SK-N-SH (cell line): ENCODE results near the gene TBC1D9B. TPM values are rescaled to one million over a fixed set of nuclear protein-coding genes. Genes with fewer than 3 reads are reported as not detected.

Experiments used
- CTCF ChIA-PET: fragments of 300-600, 350-600 bp; formaldehyde crosslinking; extraction: SDS; loops from one replicate; lab custom pipeline; 2021; lab: Yijun Ruan, JAX
- POLR2A ChIA-PET: fragments of 350-600 bp; sonication (Branson Sonifier 250); formaldehyde crosslinking; extraction: SDS; loops from one replicate; lab custom pipeline; 2020; ENCODE audit warnings: antibody characterized with exemption, inconsistent platforms; lab: Yijun Ruan, JAX
- DNase-seq: peaks from one replicate; pipeline ENCODE4 v3.0.0; 2012
- H2AFZ ChIP-seq: fragments of 200-600 bp; sonication (generic); 2 replicates; pipeline ENCODE4 v1.8.1; 2016; ENCODE audit warnings: antibody characterized with exemption, mild to moderate bottlenecking, low read depth
- H3F3A ChIP-seq: fragments of 200-600 bp; sonication (generic); replicated peaks from 2 replicates; pipeline ENCODE3; 2016; ENCODE audit warnings: antibody characterized with exemption, mild to moderate bottlenecking; ENCODE audit not compliant: insufficient read depth
- H3K27ac ChIP-seq, 2 experiments: fragments of 200-500 bp in 1 of 2; fragments of 200-600 bp in 1 of 2; sonication (Bioruptor generic) in 1 of 2; sonication (generic), shearing (Covaris generic) in 1 of 2; 2 replicates each; pipeline versions ENCODE4 v1.5.1 to v1.6.1; 2014 to 2016; ENCODE audit warnings: low read depth in 2 of 2, inconsistent platforms in 1 of 2, low read length in 1 of 2, mild to moderate bottlenecking in 1 of 2, mixed read lengths in 1 of 2
- H3K27me3 ChIP-seq: fragments of 200-600 bp; sonication (generic), shearing (Covaris generic); 2 replicates; pipeline ENCODE4 v1.6.1; 2016; ENCODE audit warnings: mixed run types; ENCODE audit not compliant: insufficient read depth
- H3K36me3 ChIP-seq, 2 experiments: fragments of 200-500 bp in 1 of 2; fragments of 200-600 bp in 1 of 2; sonication (Bioruptor generic) in 1 of 2; sonication (generic) in 1 of 2; replicated peaks in 1 of 2; 2 replicates each; pipeline versions ENCODE3 to v1.5.1; 2014 to 2016; ENCODE audit warnings: low read length in 1 of 2, mild to moderate bottlenecking in 1 of 2; ENCODE audit not compliant: insufficient read depth in 2 of 2, control insufficient read depth in 1 of 2
- H3K4me1 ChIP-seq, 2 experiments: fragments of 200-500 bp in 1 of 2; fragments of 200-600 bp in 1 of 2; sonication (Bioruptor generic) in 1 of 2; sonication (generic), shearing (Covaris generic) in 1 of 2; 2 replicates each; pipeline versions ENCODE4 v1.5.1 to v1.6.1; 2014 to 2016; ENCODE audit warnings: low read depth in 1 of 2, low read length in 1 of 2, mixed run types in 1 of 2; ENCODE audit not compliant: insufficient read depth in 2 of 2, control insufficient read depth in 1 of 2
- H3K4me2 ChIP-seq: fragments of 200-600 bp; sonication (generic), shearing (Covaris generic); 2 replicates; pipeline ENCODE4 v1.6.1; 2017; ENCODE audit warnings: mixed run types
- H3K4me3 ChIP-seq, 2 experiments: fragments of 200-500 bp in 1 of 2; fragments of 200-600 bp in 1 of 2; sonication (Bioruptor generic) in 1 of 2; sonication (generic), shearing (Covaris generic) in 1 of 2; 2 replicates each; pipeline versions ENCODE4 v1.5.1 to v1.8.1; 2014 to 2016; ENCODE audit warnings: low read depth in 2 of 2, inconsistent platforms in 1 of 2, low read length in 1 of 2, mild to moderate bottlenecking in 1 of 2, mixed read lengths in 1 of 2, moderate library complexity in 1 of 2
- H3K79me2 ChIP-seq: fragments of 200-600 bp; sonication (generic); 2 replicates; pipeline ENCODE4 v1.8.1; 2017; ENCODE audit warnings: mild to moderate bottlenecking; ENCODE audit not compliant: insufficient read depth
- H3K9ac ChIP-seq: fragments of 200-600 bp; sonication (generic); 2 replicates; pipeline ENCODE4 v1.6.1; 2017; ENCODE audit warnings: mixed run types
- H3K9me2 ChIP-seq: fragments of 200-600 bp; sonication (generic); 2 replicates; pipeline ENCODE4 v1.6.1; 2017; ENCODE audit warnings: mixed run types
- H3K9me3 ChIP-seq: fragments of 200-600 bp; sonication (generic); 2 replicates; pipeline ENCODE4 v1.6.1; 2017; ENCODE audit warnings: mixed run types, mild to moderate bottlenecking, moderate library complexity
- H4K20me1 ChIP-seq: fragments of 200-600 bp; sonication (generic); 2 replicates; pipeline ENCODE4 v1.6.1; 2017; ENCODE audit warnings: mild to moderate bottlenecking, mixed run types; ENCODE audit not compliant: insufficient read depth
- CTCF ChIP-seq: fragments of 200-600 bp; sonication (generic); IDR thresholded peaks from 2 replicates; pipeline ENCODE4 v1.6.1; 2017; ENCODE audit warnings: antibody characterized with exemption, mild to moderate bottlenecking, moderate library complexity
- ELF1 ChIP-seq: IDR thresholded peaks from 2 replicates; pipeline ENCODE4 v1.4.0; 2012
- EZH2phosphoT487 ChIP-seq: fragments of 200-600 bp; sonication (generic); IDR thresholded peaks from 2 replicates; pipeline ENCODE4 v1.6.1; 2017; ENCODE audit warnings: low read depth, mixed run types, mild to moderate bottlenecking, antibody characterized with exemption, moderate library complexity, borderline replicate concordance
- FOXJ3 ChIP-seq: sonication (generic); formaldehyde crosslinking; IDR thresholded peaks from 2 replicates; pipeline ENCODE4 v1.5.1; 2020; ENCODE audit warnings: mild to moderate bottlenecking, missing genetic modification reagents
- GATA2 ChIP-seq: sonication (generic); formaldehyde crosslinking; IDR thresholded peaks from 2 replicates; pipeline ENCODE4 v1.5.0; 2020; ENCODE audit warnings: mild to moderate bottlenecking, missing genetic modification reagents
- JUND ChIP-seq: IDR thresholded peaks from 2 replicates; pipeline ENCODE4 v1.4.0; 2012
- MAX ChIP-seq: IDR thresholded peaks from 2 replicates; pipeline ENCODE4 v1.4.0; 2012; ENCODE audit warnings: low read depth
- MEF2A ChIP-seq: IDR thresholded peaks from 2 replicates; pipeline ENCODE4 v1.4.0; 2012; ENCODE audit warnings: low read depth, borderline replicate concordance
- MXI1 ChIP-seq: IDR thresholded peaks from 2 replicates; pipeline ENCODE4 v1.6.1; 2012; ENCODE audit warnings: mild to moderate bottlenecking, low read depth, low read length, improper control_type of control experiment
- POLR2AphosphoS5 ChIP-seq: IDR thresholded peaks from 2 replicates; pipeline ENCODE4 v1.6.1; 2012; ENCODE audit warnings: low read depth, low read length
- RCOR1 ChIP-seq: fragments of 150-350 bp; IDR thresholded peaks from 2 replicates; pipeline ENCODE4 v1.6.1; 2017; ENCODE audit warnings: antibody characterized with exemption, low read length
- SIN3A ChIP-seq: IDR thresholded peaks from 2 replicates; pipeline ENCODE4 v1.6.1; 2012; ENCODE audit warnings: low read depth, mild to moderate bottlenecking, low read length, moderate library complexity, borderline replicate concordance
- YY1 ChIP-seq: IDR thresholded peaks from 2 replicates; pipeline ENCODE4 v1.4.0; 2012; ENCODE audit warnings: low read depth, mild to moderate bottlenecking
- ZBTB33 ChIP-seq: IDR thresholded peaks from 2 replicates; pipeline ENCODE4 v1.4.0; 2012; ENCODE audit warnings: low read depth, borderline replicate concordance
- WGBS: methylation state at CpG from one replicate; pipeline ENCODE4 v1.1.6; 2017; ENCODE audit warnings: low lambda C conversion rate; 5-methylcytosine and 5-hydroxymethylcytosine counted together
- polyA plus RNA-seq, 3 experiments: library from polyadenylated mRNA; depleted of rRNA; stranded (reverse); fragments of >200 nt; gene quantifications; 2 replicates each; pipeline ENCODE4 v1.2.3, GENCODE V29; 2012
- TF ChIP-seq, protein P1 (sequence below): fragments of 150-350 bp; IDR thresholded peaks from 2 replicates; pipeline ENCODE4 v1.6.1; 2017; ENCODE audit warnings: antibody characterized with exemption, low read length, low read depth, borderline replicate concordance
- TF ChIP-seq, protein P2 (sequence below): IDR thresholded peaks from 2 replicates; pipeline ENCODE4 v1.4.0; 2012; ENCODE audit warnings: low read depth, borderline replicate concordance

TBC1D9B gene
- polyA plus RNA-seq, 1 of the 3 experiments (the other 2 are of a cell fraction): 75.6 TPM

DNA sequence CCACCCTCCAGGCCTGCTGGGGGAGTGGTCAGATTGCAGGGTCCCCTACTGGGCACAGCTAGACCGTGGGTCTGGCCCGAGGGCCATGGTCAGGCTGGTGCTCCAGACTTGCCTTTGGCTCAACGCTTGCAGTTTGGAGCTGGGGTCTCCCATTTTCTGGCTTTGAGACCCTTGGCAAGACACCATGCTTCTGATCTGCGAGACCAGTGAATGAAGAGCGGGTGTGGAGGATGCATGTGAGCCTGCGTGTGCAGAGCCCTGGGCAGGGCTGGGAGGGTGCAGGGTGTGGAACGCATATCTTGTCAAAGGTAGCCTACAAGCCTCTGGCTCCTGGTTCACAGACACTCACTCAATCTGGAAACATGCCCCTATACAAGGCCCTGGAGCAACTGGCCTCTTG is 43.0 kb downstream of the TBC1D9B start:
- H3F3A ChIP-seq: peaks cover 9% of the 10 kb centered on the region
- WGBS: 91% methylated on average over 4 of the region's 7 CpGs
- H2AFZ ChIP-seq: no peak overlapping the region
- no peak for DNase-seq
- H3K4me3 ChIP-seq: no peak overlapping the region
- H3K36me3 ChIP-seq: peaks cover 28 to 57% of the 10 kb centered on the region in 2 experiments
- H3K9me2 ChIP-seq: no peaks in the 10 kb centered on the region
- no peaks in the 10 kb centered on the region for H3K79me2 ChIP-seq
- no peak overlapping the region for H3K27ac ChIP-seq
- no peaks in the 10 kb centered on the region for H4K20me1 ChIP-seq
- CTCF ChIA-PET: interaction anchor here (1.4 to 1.5 kb wide), 2 partner anchors 11 to 111 kb away, joined by 4 to 5 read pairs; no protein-coding TSS in a partner anchor
- peaks cover 3 to 7% of the 10 kb centered on the region in 2 experiments; a peak in 1 of 4 replicates for H3K4me1 ChIP-seq
- no peaks in the 10 kb centered on the region for H3K27me3 ChIP-seq
- no peak for TF ChIP-seq POLR2AphosphoS5
- TF ChIP-seq FOXJ3 (CRISPR knock-in tag): no peak
- TF ChIP-seq, protein P1, sequence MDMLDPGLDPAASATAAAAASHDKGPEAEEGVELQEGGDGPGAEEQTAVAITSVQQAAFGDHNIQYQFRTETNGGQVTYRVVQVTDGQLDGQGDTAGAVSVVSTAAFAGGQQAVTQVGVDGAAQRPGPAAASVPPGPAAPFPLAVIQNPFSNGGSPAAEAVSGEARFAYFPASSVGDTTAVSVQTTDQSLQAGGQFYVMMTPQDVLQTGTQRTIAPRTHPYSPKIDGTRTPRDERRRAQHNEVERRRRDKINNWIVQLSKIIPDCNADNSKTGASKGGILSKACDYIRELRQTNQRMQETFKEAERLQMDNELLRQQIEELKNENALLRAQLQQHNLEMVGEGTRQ: no peak
- TF ChIP-seq ZBTB33: no peak
- TF ChIP-seq MEF2A: no peak
- no peak overlapping the region for H3K4me2 ChIP-seq
- no peaks in the 10 kb centered on the region for H3K9me3 ChIP-seq
- H3K9ac ChIP-seq: no peak overlapping the region
- POLR2A ChIA-PET: no interaction called here

DNA sequence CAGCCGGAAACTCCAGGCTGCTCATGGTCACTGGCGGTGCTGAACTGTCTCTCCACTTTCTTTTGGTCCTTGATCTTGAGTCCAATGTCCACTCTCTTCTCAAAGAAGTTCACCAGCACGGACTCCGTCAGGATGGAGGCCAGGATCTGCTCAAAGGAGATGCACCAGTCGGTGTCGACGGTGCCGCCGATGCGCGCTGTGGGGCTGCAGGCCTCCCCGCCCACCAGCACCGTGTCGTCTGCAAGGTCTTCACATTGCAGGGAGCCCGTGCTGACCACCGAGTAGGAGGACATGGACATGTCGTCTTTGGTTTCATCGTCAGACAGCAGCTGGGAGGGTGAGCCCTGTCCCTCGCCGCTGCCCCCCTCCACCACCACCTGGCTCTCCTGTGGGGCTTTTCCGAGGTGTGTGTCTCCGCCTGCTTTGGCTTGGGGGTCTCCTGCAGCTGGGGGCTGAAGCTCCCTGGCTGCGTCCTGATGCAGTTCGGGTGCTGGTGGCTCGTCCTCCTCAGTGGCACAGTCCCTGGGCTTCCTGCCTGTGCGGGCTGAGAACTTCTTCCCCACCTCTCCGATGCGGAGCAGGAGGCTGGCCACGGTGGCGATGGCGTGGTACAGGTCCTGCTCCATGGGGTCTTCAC is 44.1 kb downstream of the TBC1D9B start:
- Histone ChIP-seq H2AFZ (no peak overlapping the region), H3K36me3 (peaks cover 28 to 46% of the 10 kb centered on the region in 2 experiments), H3K9me2 (no peaks in the 10 kb centered on the region), H3K27ac (no peak overlapping the region), H4K20me1 (no peaks in the 10 kb centered on the region), H3K27me3 (no peaks in the 10 kb centered on the region), H3K9me3 (no peaks in the 10 kb centered on the region), H3K79me2 (no peaks in the 10 kb centered on the region), H3K4me3 (no peak overlapping the region), H3F3A (peaks cover 9% of the 10 kb centered on the region), H3K4me1 (peaks cover 5 to 9% of the 10 kb centered on the region in 2 experiments; a peak in 1 of 4 replicates), H3K9ac (no peak overlapping the region), H3K4me2 (no peak overlapping the region)
- TF ChIP-seq JUND: no peak
- no peak for TF ChIP-seq GATA2 (CRISPR knock-in tag)
- TF ChIP-seq EZH2phosphoT487: no peak
- TF ChIP-seq, protein P1: no peak
- TF ChIP-seq RCOR1: no peak
- no peak for TF ChIP-seq YY1
- no peak for TF ChIP-seq MXI1
- TF ChIP-seq, protein P2, sequence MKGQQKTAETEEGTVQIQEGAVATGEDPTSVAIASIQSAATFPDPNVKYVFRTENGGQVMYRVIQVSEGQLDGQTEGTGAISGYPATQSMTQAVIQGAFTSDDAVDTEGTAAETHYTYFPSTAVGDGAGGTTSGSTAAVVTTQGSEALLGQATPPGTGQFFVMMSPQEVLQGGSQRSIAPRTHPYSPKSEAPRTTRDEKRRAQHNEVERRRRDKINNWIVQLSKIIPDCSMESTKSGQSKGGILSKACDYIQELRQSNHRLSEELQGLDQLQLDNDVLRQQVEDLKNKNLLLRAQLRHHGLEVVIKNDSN: no peak
- no peak for TF ChIP-seq MEF2A
- no peak for TF ChIP-seq SIN3A
- TF ChIP-seq CTCF: no peak
- TF ChIP-seq ELF1: no peak
- TF ChIP-seq MAX: no peak
- TF ChIP-seq FOXJ3 (CRISPR knock-in tag): no peak
- CTCF ChIA-PET: interaction anchor here (0.9 to 1.5 kb wide), 3 partner anchors 12 to 112 kb away, joined by 3 to 5 read pairs (median 4); no protein-coding TSS in a partner anchor
- WGBS: 97% methylated on average over 28 of the region's 31 CpGs
- POLR2A ChIA-PET: interaction anchor here (0.6 kb wide), 1 partner anchor 25 kb away, joined by 3 read pairs; no protein-coding TSS in a partner anchor
- no peak for DNase-seq
